Motor neuron (in vitro differentiated cells): ENCODE results near the gene ITIH3. TPM values are rescaled to one million over a fixed set of nuclear protein-coding genes. Genes with fewer than 3 reads are reported as not detected.
A peak's percentile ranks its signal among the peaks of the same experiment; 100 is the strongest.

Experiments used
- ATAC-seq, 8 experiments: fragments of 200-7000 bp; cut with Tn5 transposase; replicated peaks in 6 of 8; 2 replicates each; pipeline ENCODE4 v1.8.0; 2021; ENCODE audit warnings: mild to moderate bottlenecking in 8 of 8, moderate library complexity in 8 of 8
- H3K27ac ChIP-seq, 2 donors: fragments of 250-450 bp; sonication (Bioruptor Pico); 2 replicates each; pipeline ENCODE4 v1.9.0; 2021; ENCODE audit warnings: antibody characterized with exemption in 2 of 2, mild to moderate bottlenecking in 2 of 2, moderate library complexity in 1 of 2
- H3K4me1 ChIP-seq, 2 donors: fragments of 250-450 bp; sonication (Bioruptor Pico); replicated peaks in 1 of 2; 2 replicates each; pipeline ENCODE4 v1.6.1; 2021; ENCODE audit warnings: antibody characterized with exemption in 2 of 2, mild to moderate bottlenecking in 2 of 2, moderate library complexity in 1 of 2
- H3K4me3 ChIP-seq, 5 donors: fragments of 250-450 bp; sonication (Bioruptor Pico); 2 replicates each; pipeline ENCODE4 v1.9.0; 2021; ENCODE audit warnings: antibody characterized with exemption in 5 of 5, mild to moderate bottlenecking in 5 of 5, moderate library complexity in 4 of 5
- WGBS, 10 experiments: fragments of 450-650 bp; shearing (Covaris generic); methylation state at CpG; one replicate each; pipeline ENCODE4 v1.0.0; 2022; 5-methylcytosine and 5-hydroxymethylcytosine counted together
- in situ Hi-C, 9 experiments: fragments of 400-800 bp; cut with MboI; loops; one replicate each; pipeline ENCODE4 v1.15.0; 2021; ENCODE audit warnings: low sequenced_read_pairs in 9 of 9, low pct_unique_long_range_greater_than_20kb in 2 of 9; ENCODE audit not compliant: unreplicated experiment in 9 of 9
- total RNA-seq, 8 experiments: library from RNA; unstranded; fragments of 300-600 nt; gene quantifications; 2 replicates each; pipeline versions ENCODE4 v1.2.3 to v1.2.4, GENCODE V29; 2022

Gene ITIH3
- total RNA-seq, 8 experiments from 2014 or later, result 0.22 to 3.3 (median 0.55) TPM

DNA sequence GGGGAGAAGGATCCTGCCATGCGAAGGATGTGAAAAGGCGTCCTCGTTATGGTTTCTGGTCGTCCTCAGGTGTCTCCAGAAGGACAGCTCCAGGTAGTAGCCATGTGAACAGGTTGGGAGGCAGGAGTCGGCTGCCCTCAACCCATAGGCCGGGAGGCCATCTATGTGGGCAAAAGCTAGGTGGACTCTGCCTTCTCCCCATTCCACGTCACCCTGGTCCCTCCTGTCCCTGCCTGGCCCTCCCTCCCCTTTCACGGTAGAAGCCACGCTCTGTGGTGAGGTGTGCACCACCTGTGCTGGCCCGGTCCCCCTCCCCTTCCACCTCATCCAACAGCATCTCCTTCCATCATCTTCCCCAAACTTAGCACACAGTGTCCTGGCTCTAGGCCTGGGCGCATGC is 16.3 kb downstream of the ITIH3 start:
- WGBS, 10 experiments, result 72 to 83% (median 75%) methylated on average over 1 to 5 of the region's 11 CpGs; no CpG with 5 or more reads in 6 of the 10 experiments
- in situ Hi-C loops, result no loop called here
- Histone ChIP-seq H3K4me3 (no peak overlapping the region), H3K27ac (no peak overlapping the region), H3K4me1 (peaks cover 0 to 2% of the 10 kb centered on the region in 2 donors)
- ATAC-seq, result no peak

DNA sequence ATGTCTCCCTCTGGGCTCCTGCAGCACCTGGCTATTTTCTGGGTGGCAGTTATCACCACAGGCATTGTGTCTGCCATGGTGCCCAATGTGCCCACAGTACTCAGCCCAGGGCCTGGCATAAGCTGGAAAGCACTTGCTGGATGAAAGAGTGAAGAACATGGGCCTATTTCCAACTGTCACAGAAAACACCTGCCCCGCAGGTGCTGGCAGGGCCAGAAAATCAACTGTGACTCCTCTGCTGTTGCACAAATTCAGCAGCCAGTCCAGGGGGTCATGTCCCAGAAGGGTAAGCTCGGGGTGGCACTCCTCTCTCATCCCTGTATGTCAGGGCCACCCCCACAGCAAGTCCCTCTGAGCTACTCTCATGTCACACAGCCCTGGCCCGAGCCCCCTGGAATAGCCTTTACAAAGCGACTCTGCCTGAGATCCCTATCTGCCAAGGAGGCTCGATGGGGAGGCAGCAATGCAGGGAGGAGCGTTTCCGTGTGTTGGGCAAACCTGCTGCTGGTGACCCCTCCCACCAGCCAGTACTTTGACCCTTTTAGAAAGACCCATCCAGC is 16.9 kb downstream of the ITIH3 start:
- 0 to 89% (median 67%) methylated on average over 1 to 5 of the region's 7 CpGs; no CpG with 5 or more reads in 5 of the 10 experiments for WGBS, 10 experiments
- no peak for ATAC-seq
- in situ Hi-C loops, result no loop called here
- H3K27ac ChIP-seq, result no peak overlapping the region
- H3K4me1 ChIP-seq, result peaks cover 0 to 8% of the 10 kb centered on the region in 2 donors
- H3K4me3 ChIP-seq, result no peak overlapping the region

DNA sequence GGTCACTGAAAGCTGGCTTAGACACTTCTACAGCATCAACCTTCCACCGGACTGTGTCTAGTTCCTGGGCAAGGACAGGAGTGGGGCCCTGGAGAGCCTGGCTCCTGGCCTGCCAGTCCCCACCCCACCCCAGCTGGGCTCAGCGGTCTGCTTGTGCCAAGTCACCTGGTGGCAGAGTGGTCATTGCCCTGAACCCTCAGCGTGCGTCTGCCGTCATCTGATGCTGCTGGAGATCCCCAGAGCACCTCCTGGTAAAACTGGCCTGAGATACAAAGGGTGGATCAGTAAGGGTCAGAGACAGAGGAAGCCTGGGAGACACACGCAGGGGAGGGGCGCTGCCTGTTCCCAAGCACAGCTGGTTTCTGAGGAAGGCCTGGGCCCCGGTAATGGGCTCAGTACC is 19.2 kb downstream of the ITIH3 start:
- WGBS, 10 experiments, result 0 to 90% methylated on average over 1 to 2 of the region's 8 CpGs; no CpG with 5 or more reads in 8 of the 10 experiments
- H3K4me1 ChIP-seq, result peaks cover 0 to 10% of the 10 kb centered on the region in 2 donors
- no peak overlapping the region for H3K27ac ChIP-seq
- in situ Hi-C loops, result no loop called here
- H3K4me3 ChIP-seq, result no peak overlapping the region
- ATAC-seq, result no peak

DNA sequence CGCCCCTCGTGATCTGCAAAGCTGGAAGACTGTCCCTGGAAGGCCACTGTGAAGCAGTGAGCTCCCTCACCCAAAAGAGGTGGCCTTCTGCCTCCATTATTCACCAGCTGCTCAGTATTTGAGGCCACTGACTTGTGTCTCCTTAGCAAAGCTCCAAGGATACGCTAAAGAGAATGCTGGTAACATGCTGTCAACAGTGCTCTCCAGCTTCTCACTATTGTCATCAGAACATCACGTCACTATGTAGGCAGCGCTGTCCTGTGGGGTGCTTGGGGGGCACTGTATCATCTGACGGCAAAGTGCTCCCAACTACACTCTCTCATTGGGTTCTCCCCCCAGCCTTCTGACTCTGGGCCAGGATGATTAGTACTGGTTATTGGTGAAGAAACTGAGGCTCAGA is 21.6 kb downstream of the ITIH3 start:
- in situ Hi-C loops, result no loop called here
- no peak overlapping the region for H3K4me3 ChIP-seq
- WGBS, 10 experiments, result 50 to 72% (median 67%) methylated on average over 1 to 4 of the region's 6 CpGs; no CpG with 5 or more reads in 7 of the 10 experiments
- H3K4me1 ChIP-seq, result peaks cover 0 to 10% of the 10 kb centered on the region in 2 donors
- peak in 3 of 8 experiments; percentile 66 to 91 (median 81) for ATAC-seq
- H3K27ac ChIP-seq, result no peak overlapping the region

DNA sequence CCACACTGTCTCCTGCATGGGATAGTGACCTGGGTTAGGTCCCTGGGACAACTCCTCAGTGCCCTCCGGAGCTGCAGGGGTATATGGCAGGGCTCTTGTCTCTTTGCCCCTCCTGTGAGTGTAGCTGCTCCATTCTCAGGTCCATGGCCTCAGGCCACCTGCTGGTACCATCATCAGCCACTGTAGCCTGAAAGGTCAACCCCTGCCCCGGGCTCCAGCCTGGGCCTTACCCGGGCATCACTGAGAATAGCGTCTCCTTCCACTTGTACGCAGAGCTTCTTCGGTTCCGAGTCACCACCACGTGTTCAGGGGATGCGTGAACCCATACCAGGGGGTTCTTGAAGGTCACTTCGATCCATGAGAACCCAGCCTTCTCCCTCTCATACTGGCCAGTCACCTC is 22.1 kb downstream of the ITIH3 start:
- in situ Hi-C loops, result no loop called here
- 88 to 100% (median 91%) methylated on average over 1 to 7 of the region's 10 CpGs; no CpG with 5 or more reads in 4 of the 10 experiments for WGBS, 10 experiments
- peaks cover 0 to 13% of the 10 kb centered on the region in 2 donors for H3K4me1 ChIP-seq
- ATAC-seq, result no peak
- H3K4me3 ChIP-seq, result no peak overlapping the region
- H3K27ac ChIP-seq, result no peak overlapping the region

DNA sequence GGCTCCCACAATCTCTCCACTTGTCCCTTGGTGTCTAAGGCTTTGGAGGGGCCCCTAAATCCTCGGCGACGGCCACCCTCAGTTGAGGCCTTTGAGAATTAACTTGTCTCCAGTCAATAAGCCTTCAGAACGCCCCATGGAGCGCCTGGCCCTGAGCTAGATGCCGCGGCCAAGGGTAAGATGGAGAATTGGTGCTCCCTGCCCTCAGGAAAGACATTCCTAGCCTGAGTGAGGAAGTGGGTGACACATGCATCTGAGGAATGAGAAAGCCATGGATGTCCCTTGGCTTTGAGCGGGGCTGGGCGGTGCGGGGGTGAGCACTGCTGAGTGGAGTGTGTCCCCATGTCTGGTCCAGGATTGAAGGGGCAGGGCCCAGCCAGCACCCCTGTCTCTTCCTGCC is 22.6 kb downstream of the ITIH3 start:
- no peak overlapping the region for H3K4me3 ChIP-seq
- peak in 1 of 8 experiments; percentile 6 for ATAC-seq
- H3K4me1 ChIP-seq, result peaks cover 0 to 14% of the 10 kb centered on the region in 2 donors
- 81 to 100% methylated on average over 2 to 3 of the region's 10 CpGs; no CpG with 5 or more reads in 8 of the 10 experiments for WGBS, 10 experiments
- in situ Hi-C loops, result no loop called here
- no peak overlapping the region for H3K27ac ChIP-seq

DNA sequence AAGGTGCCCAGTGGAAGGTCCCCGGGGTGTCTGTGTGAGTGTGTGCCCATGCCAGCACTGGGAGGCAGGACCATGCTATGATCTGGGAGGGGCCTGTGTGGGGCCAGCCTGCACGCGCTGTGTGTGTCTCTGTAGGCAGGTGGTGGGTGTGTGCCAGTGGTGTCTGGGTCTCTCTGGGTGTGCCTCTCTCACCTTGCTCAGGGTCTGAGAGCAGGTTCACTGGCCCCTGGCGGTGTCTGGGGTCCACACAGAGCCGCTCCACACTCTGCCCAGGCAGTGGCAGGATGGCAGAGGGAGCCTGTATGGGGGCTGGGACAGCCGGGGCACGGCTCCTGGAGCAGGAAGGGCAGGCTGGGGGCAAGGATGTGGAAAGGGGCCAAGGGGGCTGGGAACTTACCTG is 23.3 kb downstream of the ITIH3 start:
- Histone ChIP-seq H3K4me1 (peaks cover 0 to 14% of the 10 kb centered on the region in 2 donors), H3K27ac (no peak overlapping the region), H3K4me3 (no peak overlapping the region)
- WGBS, 10 experiments, result 100% methylated on average over 1 of the region's 7 CpGs; no CpG with 5 or more reads in 8 of the 10 experiments
- in situ Hi-C loops, result no loop called here
- ATAC-seq, result peak in 1 of 8 experiments; percentile 4

DNA sequence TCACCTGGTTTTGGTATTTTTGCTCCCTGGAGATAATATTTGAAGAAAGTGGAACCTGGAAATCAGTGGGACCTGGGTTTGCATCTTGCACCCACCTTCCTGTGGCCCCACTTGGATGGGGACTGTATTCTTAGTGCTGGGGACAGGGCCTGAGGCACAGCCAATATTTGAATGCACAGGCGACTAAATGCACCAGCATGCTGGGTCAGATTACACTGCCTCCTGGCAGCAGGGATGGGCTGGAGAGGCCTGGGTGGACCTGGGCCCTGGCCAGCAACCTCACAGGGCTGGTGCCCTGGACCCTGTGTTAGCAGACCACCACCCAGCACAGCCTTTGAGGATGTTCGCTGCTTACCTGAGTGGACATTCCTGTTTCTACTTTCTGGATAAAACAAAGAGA is 25.3 kb downstream of the ITIH3 start:
- 50 to 60% (median 50%) methylated on average over 1 of the region's 2 CpGs; no CpG with 5 or more reads in 7 of the 10 experiments for WGBS, 10 experiments
- no peak overlapping the region for H3K4me3 ChIP-seq

DNA sequence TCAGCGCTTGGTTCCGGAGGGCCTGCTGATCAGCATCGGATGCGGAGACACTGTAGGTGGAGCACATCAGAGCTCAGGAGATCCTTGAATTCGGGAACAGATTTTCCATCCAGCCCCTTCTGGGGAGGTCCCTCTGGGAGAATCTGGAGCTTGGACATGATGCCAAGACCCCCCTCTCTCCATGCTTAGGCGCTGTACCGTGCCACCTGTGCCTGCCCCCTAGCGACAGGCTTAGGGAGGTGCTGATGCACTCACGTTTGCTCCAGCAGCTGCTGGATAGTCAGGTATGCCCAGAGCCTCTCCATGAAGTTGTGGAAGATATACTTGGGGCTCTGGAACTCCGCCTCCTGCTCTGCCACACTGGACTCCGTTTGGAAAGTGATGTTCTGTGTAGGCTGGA is 26.1 kb downstream of the ITIH3 start:
- Histone ChIP-seq H3K27ac (no peak overlapping the region), H3K4me1 (peaks cover 0 to 14% of the 10 kb centered on the region in 2 donors), H3K4me3 (no peak overlapping the region)
- peak in 5 of 8 experiments; percentile 6 to 84 (median 54) for ATAC-seq
- 0 to 93% (median 49%) methylated on average over 1 to 9 of the region's 11 CpGs; no CpG with 5 or more reads in 4 of the 10 experiments for WGBS, 10 experiments
- in situ Hi-C loops, result no loop called here

More for the DNA sequence above, 25.3 kb downstream of the ITIH3 start:
- in situ Hi-C loops, result no loop called here
- peak in 3 of 8 experiments; percentile 6 to 86 (median 45) for ATAC-seq
- H3K4me1 ChIP-seq, result peaks cover 0 to 14% of the 10 kb centered on the region in 2 donors
- H3K27ac ChIP-seq, result no peak overlapping the region

DNA sequence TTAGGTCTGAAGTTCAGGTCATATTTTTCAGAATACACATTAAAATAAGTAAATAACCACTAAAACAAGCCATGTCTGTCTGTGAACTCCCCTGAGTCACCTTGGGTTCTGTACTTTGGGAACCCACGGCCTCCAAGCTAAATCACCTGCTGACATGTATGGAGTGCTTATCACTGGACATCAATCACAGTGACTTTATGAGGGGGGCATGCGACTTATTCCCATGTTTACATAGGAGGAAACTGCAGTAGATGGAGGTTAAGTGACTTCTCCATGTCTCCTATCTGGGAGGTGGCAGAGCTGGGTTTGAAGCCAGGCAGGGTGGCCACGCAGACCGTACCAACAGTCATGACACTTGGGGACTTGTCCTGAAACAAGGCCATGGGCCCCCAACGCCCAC is 27.8 kb downstream of the ITIH3 start:
- ATAC-seq, result no peak
- Histone ChIP-seq H3K4me3 (no peak overlapping the region), H3K4me1 (peaks cover 0 to 4% of the 10 kb centered on the region in 2 donors), H3K27ac (no peak overlapping the region)
- 60 to 100% (median 86%) methylated on average over 1 to 5 of the region's 5 CpGs; no CpG with 5 or more reads in 4 of the 10 experiments for WGBS, 10 experiments
- in situ Hi-C loops, result no loop called here

DNA sequence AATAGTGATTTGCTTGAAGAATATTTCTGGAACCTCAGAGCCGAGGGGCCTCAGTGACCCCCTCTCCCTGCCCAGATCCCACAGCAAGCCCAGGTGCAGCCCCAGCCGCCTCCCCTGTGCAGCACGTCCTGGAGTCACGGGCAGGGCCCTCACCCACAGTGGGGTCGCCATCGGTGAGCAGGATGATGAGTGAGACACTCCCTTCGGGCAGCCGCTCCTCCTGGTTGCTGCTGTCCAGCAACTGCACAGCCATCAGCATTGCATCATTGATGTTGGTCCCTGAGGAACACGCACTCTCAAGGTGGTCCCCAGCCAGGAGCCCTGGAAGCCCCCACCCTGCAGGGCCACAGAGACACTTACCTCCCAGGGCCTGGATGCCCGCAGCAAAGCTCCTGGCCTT is 29.4 kb downstream of the ITIH3 start:
- 100% methylated on average over 1 of the region's 10 CpGs; no CpG with 5 or more reads in 9 of the 10 experiments for WGBS, 10 experiments
- H3K4me1 ChIP-seq, result peaks cover 0 to 4% of the 10 kb centered on the region in 2 donors
- in situ Hi-C loops, result no loop called here
- ATAC-seq, result no peak
- H3K4me3 ChIP-seq, result no peak overlapping the region
- H3K27ac ChIP-seq, result no peak overlapping the region

DNA sequence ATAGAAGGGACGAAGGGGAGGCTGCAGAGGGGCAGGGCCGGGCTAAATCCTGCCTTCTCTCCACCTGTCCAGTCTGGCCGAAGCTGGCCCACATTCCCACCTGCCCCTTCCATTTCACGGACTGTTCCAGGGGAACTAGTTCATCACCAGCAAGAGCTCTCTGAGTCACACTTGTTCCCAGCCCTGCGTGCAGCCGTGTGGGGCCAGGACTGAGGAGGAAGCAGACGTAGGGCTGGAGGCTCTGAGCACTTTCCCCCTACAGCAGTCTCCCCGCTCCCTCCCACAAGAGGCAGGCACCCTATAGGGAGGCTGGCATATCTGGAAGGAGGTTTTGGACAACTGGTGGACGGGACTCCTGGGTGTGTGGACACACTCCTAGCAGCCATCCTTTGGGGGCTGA is 32.8 kb downstream of the ITIH3 start:
- Histone ChIP-seq H3K27ac (no peak overlapping the region), H3K4me1 (peaks cover 0 to 3% of the 10 kb centered on the region in 2 donors), H3K4me3 (no peak overlapping the region)
- ATAC-seq, result no peak
- 27 to 81% (median 48%) methylated on average over 2 to 3 of the region's 9 CpGs; no CpG with 5 or more reads in 7 of the 10 experiments for WGBS, 10 experiments
- in situ Hi-C loops, result no loop called here

DNA sequence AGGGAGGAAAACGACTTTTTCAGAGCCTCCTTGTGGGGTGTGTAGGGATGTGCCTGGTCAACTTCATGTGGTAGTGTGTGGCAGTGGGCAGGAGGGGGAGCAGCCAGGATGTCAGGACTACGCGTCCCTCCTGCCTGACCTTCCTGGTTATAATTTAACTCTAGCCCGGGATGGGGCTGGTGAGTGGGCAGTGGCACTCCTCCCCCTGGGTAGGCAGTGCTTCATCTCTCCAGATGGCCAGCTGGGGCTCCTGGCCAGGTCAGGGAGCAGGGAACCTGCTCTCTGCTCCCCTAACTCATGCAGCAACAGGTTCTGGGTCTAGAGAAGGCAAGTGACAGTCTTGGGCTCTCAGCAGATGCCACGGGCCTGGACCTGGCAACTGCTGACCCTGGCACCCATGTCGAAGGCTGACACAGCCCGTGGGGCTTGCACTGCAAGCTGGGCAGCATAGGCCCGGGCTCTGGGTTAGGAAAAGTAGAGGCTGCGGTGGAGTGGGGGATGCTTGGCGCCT is 33.3 kb downstream of the ITIH3 start:
- 7 to 86% (median 59%) methylated on average over 1 to 4 of the region's 10 CpGs; no CpG with 5 or more reads in 4 of the 10 experiments for WGBS, 10 experiments
- in situ Hi-C loops, result no loop called here
- H3K27ac ChIP-seq, result no peak overlapping the region
- peak in 1 of 8 experiments; percentile 25 for ATAC-seq
- peaks cover 0 to 3% of the 10 kb centered on the region in 2 donors for H3K4me1 ChIP-seq
- H3K4me3 ChIP-seq, result no peak overlapping the region
